Measurements from ENCODE around the gene RAB33B.
"Not testable (repeated sequence)": the region's sequence is repeated elsewhere in the genome, so short reads cannot be mapped to it uniquely, and the experiment has no call there.

RAB33B gene

DNA sequence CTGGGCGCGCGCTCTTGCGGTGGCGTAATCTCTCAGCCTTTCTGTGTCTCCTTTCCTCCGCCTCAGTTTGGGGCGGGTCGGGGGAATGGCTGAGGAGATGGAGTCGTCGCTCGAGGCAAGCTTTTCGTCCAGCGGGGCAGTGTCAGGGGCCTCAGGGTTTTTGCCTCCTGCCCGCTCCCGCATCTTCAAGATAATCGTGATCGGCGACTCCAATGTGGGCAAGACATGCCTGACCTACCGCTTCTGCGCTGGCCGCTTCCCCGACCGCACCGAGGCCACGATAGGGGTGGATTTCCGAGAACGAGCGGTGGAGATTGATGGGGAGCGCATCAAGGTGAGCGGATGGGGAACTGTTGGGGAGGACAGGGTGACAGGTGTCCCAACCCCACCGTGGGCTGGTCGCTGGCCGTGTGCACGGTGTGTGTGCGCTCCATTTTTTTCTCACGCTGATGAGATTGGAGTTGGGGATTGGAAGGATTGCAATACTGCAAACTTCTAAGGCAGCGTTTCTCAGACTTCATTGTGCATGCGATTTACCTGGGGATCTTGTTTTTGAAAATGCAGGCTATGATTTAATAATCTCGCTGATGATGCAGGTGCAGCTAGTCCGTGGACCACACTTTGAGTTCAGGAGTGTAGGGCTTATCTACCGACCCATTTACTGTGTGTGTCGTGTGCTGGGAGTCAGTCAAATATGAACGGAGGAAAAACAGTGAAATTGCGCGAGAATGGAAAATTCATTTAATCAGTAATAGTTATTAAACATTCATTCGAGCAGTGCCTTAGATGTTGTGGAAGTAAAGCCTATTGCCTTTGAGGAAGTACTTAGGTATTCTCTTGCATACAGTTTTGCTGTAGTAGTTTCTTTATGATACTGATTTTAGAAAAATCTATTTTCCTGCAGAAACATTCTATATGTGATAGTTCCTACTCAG is at the start of gene RAB33B:
Gene RAB33B (plus strand): TSS at position 11 of the 935 bp plus-strand sequence. CDS start 75 bp downstream, at position 86.
- TF ChIP-seq, protein P1, sequence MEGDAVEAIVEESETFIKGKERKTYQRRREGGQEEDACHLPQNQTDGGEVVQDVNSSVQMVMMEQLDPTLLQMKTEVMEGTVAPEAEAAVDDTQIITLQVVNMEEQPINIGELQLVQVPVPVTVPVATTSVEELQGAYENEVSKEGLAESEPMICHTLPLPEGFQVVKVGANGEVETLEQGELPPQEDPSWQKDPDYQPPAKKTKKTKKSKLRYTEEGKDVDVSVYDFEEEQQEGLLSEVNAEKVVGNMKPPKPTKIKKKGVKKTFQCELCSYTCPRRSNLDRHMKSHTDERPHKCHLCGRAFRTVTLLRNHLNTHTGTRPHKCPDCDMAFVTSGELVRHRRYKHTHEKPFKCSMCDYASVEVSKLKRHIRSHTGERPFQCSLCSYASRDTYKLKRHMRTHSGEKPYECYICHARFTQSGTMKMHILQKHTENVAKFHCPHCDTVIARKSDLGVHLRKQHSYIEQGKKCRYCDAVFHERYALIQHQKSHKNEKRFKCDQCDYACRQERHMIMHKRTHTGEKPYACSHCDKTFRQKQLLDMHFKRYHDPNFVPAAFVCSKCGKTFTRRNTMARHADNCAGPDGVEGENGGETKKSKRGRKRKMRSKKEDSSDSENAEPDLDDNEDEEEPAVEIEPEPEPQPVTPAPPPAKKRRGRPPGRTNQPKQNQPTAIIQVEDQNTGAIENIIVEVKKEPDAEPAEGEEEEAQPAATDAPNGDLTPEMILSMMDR (IDR thresholded peaks at IDR 0.05; ENCODE audit: insufficient read depth, low read length, poor library complexity, severe bottlenecking) = peak; percentile 5
- Histone ChIP-seq H3K4me3 (replicated peaks; ENCODE audit: low read depth, low read length) (peak within 1 kb of the TSS; percentile 88), H3K36me3 (ENCODE audit: control insufficient read depth, insufficient read depth, low read length) (no peaks in the 10 kb centered on the region), H3K27me3 (replicated peaks; ENCODE audit: control insufficient read depth, insufficient read depth, low read length) (no peaks in the 10 kb centered on the region)
- DNase-seq (ENCODE audit: extremely low read depth, insufficient read length) = no peak

DNA sequence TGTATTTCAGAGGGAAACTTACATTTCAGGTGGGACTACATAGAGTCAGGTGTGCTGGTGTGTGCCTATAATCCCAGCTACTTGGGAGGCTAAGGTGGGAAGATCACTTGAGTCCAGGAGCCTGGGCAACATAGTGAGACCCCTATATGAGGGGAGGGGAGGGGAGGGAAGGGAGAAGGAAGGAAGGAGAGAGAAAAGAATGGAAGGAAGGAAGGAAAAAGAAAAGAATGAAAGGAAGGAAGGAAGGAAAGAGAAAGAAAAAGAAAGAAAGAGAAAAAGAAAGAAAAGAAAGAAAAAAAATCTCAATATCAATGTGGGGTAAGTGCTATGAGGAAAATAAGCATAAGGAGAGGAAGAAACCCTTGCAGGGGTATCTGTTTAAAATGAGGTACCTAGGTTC is 43.6 kb upstream of the RAB33B start:
- TF ChIP-seq, protein P1 (IDR thresholded peaks at IDR 0.05; ENCODE audit: insufficient read depth, low read length, poor library complexity, severe bottlenecking) = no peak
- no peaks in the 10 kb centered on the region for H3K36me3 ChIP-seq (ENCODE audit: control insufficient read depth, insufficient read depth, low read length)
- H3K4me3 ChIP-seq (replicated peaks; ENCODE audit: low read depth, low read length) = no peak overlapping the region
- H3K27me3 ChIP-seq (replicated peaks; ENCODE audit: control insufficient read depth, insufficient read depth, low read length) = no peaks in the 10 kb centered on the region
- no peak for DNase-seq (ENCODE audit: extremely low read depth, insufficient read length)

DNA sequence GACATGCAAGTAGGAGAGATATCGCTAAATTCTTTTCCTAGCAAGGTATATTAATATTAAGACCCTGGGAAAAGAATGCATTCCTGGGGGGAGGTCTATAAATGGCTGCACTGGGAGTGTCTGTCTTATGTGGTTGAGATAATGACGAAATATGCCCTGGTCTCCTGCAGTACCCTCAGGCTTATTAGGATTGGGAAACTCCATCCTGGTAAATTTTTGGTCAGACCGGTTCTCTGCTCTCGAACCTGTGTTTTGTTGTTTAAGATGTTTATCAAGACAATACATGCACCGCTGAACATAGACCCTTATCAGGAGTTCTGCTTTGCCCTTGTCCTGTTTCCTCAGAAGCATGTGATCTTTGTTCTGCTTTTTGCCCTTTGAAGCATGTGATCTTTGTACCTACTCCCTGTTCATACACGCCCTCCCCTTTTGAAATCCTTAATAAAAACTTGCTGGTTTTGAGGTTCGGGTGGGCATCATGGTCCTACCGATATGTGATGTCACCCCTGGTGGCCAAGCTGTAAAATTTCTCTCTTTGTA is 39.2 kb upstream of the RAB33B start:
- not testable (repeated sequence) for H3K36me3 ChIP-seq (ENCODE audit: control insufficient read depth, insufficient read depth, low read length); H3K4me3 ChIP-seq (replicated peaks; ENCODE audit: low read depth, low read length); H3K27me3 ChIP-seq (replicated peaks; ENCODE audit: control insufficient read depth, insufficient read depth, low read length); DNase-seq (ENCODE audit: extremely low read depth, insufficient read length)

GRCh38 chr4:139416073-139416673 is 37.7 kb upstream of the RAB33B start:
- DNase-seq (ENCODE audit: extremely low read depth, insufficient read length) = no peak
- H3K36me3 ChIP-seq (ENCODE audit: control insufficient read depth, insufficient read depth, low read length) = no peaks in the 10 kb centered on the region; the same call in 1 of the 2 replicates
- H3K4me3 ChIP-seq (replicated peaks; ENCODE audit: low read depth, low read length) = no peak overlapping the region
- H3K27me3 ChIP-seq (replicated peaks; ENCODE audit: control insufficient read depth, insufficient read depth, low read length) = no peaks in the 10 kb centered on the region
- TF ChIP-seq, protein P1 (IDR thresholded peaks at IDR 0.05; ENCODE audit: insufficient read depth, low read length, poor library complexity, severe bottlenecking) = peak; percentile 60

DNA sequence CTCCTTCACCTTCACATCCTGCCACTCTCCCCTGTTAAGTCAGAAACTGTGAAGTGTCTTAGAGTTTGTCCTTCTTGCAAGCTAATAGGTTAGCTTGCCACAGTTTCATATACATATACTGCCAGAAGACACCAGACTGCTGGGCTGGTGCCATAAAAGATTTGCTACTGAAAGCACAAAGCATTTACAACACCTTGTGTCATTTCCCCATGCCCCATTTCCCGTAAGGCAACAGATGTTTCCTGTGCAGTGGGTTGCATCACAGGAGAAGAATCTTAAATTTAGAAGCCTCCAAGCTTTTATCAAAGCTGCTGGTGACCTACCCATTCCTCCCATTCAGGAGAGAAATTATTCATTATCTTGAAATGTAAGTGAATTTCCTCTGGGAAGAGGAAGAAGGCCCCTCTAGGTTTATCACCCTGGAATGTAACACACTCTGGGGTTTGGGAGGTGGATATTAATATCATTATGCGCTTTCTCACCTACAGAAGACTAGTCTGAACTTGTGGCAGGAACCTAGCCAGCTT is 34.5 kb upstream of the RAB33B start:
- Histone ChIP-seq H3K27me3 (replicated peaks; ENCODE audit: control insufficient read depth, insufficient read depth, low read length) (no peaks in the 10 kb centered on the region), H3K4me3 (replicated peaks; ENCODE audit: low read depth, low read length) (no peak overlapping the region), H3K36me3 (ENCODE audit: control insufficient read depth, insufficient read depth, low read length) (no peaks in the 10 kb centered on the region; the same call in 1 of the 2 replicates)
- TF ChIP-seq, protein P1 (IDR thresholded peaks at IDR 0.05; ENCODE audit: insufficient read depth, low read length, poor library complexity, severe bottlenecking) = no peak
- peak; percentile 17 for DNase-seq (ENCODE audit: extremely low read depth, insufficient read length)

- Histone ChIP-seq H3K4me3 (replicated peaks; ENCODE audit: low read depth, low read length) (no peak overlapping the region), H3K36me3 (ENCODE audit: control insufficient read depth, insufficient read depth, low read length) (no peaks in the 10 kb centered on the region; the same call in 1 of the 2 replicates), H3K27me3 (replicated peaks; ENCODE audit: control insufficient read depth, insufficient read depth, low read length) (no peaks in the 10 kb centered on the region)
- DNase-seq (ENCODE audit: extremely low read depth, insufficient read length) = no peak
- TF ChIP-seq, protein P1 (IDR thresholded peaks at IDR 0.05; ENCODE audit: insufficient read depth, low read length, poor library complexity, severe bottlenecking) = no peak
Observed at GRCh38 chr4:139420652-139421051, 33.3 kb upstream of the RAB33B start.
